ENCODE data around the gene CGNL1.

Gene CGNL1

DNA sequence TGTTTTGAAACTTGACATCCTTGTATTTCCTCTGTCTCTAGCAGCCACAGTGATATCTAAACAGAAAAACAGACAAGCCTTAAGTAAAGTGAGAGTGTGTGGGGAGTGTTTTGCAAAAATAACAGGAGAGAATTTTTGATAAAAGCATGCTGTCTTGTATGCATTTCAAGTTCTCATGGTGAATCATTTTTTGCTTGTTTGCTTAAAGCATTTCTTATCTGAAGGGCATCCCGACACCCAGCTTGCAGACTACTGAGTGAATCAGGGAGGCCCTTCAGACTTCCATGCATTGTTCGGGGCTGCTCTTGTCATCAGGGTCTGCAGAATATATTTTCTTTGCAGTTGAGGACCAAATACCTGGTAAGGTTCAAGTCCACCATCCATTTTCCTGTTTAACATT lies 8.5 kb downstream of the CGNL1 start:
- DNase-seq (ENCODE audit: low read depth) = peak; percentile 80
- H3K4me3 ChIP-seq (ENCODE audit: low read depth, low read length) = no peak overlapping the region
- TF ChIP-seq, protein P1, sequence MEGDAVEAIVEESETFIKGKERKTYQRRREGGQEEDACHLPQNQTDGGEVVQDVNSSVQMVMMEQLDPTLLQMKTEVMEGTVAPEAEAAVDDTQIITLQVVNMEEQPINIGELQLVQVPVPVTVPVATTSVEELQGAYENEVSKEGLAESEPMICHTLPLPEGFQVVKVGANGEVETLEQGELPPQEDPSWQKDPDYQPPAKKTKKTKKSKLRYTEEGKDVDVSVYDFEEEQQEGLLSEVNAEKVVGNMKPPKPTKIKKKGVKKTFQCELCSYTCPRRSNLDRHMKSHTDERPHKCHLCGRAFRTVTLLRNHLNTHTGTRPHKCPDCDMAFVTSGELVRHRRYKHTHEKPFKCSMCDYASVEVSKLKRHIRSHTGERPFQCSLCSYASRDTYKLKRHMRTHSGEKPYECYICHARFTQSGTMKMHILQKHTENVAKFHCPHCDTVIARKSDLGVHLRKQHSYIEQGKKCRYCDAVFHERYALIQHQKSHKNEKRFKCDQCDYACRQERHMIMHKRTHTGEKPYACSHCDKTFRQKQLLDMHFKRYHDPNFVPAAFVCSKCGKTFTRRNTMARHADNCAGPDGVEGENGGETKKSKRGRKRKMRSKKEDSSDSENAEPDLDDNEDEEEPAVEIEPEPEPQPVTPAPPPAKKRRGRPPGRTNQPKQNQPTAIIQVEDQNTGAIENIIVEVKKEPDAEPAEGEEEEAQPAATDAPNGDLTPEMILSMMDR (conservative IDR thresholded peaks at IDR 0.05; ENCODE audit: low read depth, low read length) = no peak

DNA sequence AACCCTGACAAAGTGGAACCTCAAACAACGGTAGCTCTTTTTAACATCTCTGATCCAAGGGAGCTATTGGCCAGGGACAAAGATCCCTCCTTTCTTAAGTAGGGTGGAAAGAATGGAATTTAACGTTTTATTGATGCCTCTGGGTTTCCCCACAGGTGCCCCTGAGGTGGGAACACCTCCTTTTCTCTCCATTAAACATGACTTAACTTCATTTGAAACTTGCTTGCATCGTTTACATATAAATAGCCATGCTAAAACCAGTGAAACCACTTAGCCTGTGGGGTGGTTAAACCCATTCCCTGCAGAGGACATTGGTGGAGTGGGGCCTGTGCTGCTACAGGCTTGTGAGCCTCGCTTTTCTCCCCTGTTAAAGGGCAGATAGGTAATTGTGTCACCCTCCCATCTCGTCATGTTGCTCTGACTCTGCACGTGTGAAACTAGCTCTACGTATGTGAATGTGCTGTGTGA lies 9.7 kb downstream of the CGNL1 start:
- no peak overlapping the region for H3K4me3 ChIP-seq (ENCODE audit: low read depth, low read length)
- DNase-seq (ENCODE audit: low read depth) = no peak
- TF ChIP-seq, protein P1 (conservative IDR thresholded peaks at IDR 0.05; ENCODE audit: low read depth, low read length) = no peak

DNA sequence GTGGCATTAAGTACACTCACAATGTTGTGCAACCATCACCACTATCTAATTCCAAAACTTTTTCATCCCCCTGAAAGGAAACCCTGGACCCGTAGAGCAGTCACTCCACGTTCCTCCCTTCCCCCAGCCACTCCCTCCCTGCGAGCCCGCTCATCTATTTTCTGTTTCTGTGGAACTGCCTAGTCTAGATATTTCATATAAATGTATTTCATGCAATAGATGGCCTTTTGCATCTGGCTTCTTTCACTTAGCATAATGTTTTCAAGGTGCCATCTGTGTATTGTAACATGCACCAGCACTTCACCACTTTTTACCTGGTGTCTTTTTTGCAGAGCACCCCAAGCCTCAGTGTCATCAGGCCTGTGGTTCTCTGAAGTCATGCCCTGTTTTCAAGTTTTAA lies 10.7 kb downstream of the CGNL1 start:
- DNase-seq (ENCODE audit: low read depth) = no peak
- no peak overlapping the region for H3K4me3 ChIP-seq (ENCODE audit: low read depth, low read length)
- TF ChIP-seq, protein P1 (conservative IDR thresholded peaks at IDR 0.05; ENCODE audit: low read depth, low read length) = no peak

DNA sequence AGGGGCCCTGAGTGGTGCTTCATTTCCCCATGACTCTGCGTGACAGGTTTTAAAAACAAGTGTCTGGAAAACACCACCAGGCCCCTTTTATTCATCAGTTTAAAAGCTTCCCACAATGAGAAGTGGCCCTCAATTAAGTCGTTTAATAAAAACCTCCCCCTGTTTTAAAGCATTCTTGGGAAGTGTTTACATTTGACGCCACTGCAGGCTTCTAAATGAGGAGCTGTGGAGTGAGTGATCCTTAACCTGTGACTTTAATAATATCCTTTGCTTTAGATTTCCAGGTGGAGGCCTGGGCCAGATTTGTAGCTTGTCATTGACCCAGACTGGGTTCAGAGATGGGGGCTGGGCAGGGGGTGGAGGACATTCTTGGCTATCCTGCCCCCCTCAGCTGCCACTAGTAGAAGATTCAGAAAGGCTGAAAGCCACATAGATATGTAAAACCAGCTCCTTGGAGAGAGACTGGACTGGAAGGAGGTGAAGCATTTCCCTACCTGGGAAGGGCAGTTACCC lies 11.3 kb downstream of the CGNL1 start:
- TF ChIP-seq, protein P1 (conservative IDR thresholded peaks at IDR 0.05; ENCODE audit: low read depth, low read length) = no peak
- H3K4me3 ChIP-seq (ENCODE audit: low read depth, low read length) = no peak overlapping the region
- DNase-seq (ENCODE audit: low read depth) = no peak

DNA sequence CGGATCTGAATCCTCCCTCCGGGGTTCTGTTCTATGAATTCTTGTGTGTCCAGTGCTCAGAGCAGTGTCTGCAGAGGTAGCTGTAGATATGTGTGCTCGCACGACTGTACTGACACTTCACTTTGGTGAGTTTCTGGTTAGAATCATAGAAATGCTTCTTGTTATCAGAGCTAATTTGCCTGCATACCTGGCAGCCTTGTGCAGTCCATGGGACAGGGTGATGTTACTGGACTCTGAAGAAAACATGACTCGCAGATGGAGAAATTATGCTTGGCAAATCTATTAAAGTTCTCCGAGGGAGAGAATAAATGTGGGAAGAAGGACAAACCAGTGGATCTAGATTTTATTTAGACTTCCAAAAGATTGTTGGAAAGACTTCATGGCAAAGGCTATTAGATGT lies 12.2 kb downstream of the CGNL1 start:
- DNase-seq (ENCODE audit: low read depth) = no peak
- no peak overlapping the region for H3K4me3 ChIP-seq (ENCODE audit: low read depth, low read length)
- TF ChIP-seq, protein P1 (conservative IDR thresholded peaks at IDR 0.05; ENCODE audit: low read depth, low read length) = no peak

DNA sequence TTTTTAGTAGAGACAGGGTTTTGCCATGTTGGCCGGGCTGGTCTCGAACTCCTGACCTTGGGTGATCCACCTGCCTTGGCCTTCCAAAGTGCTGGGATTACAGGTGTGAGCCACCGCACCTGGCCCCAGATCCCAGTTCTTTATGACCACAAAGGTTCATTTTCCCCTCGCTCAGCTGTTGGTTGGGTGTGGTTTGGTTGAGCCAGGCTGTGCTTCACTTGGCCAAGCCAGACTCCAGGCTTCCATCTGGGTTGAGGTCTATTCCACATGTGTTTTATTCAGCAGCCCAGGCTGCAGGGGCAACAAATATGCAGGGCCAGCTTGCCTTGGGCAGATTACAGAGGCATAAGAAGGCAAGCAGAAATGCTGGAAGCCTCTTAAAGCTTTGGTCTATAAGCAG lies 13.7 kb downstream of the CGNL1 start:
- DNase-seq (ENCODE audit: low read depth) = no peak
- TF ChIP-seq, protein P1 (conservative IDR thresholded peaks at IDR 0.05; ENCODE audit: low read depth, low read length) = no peak

DNA sequence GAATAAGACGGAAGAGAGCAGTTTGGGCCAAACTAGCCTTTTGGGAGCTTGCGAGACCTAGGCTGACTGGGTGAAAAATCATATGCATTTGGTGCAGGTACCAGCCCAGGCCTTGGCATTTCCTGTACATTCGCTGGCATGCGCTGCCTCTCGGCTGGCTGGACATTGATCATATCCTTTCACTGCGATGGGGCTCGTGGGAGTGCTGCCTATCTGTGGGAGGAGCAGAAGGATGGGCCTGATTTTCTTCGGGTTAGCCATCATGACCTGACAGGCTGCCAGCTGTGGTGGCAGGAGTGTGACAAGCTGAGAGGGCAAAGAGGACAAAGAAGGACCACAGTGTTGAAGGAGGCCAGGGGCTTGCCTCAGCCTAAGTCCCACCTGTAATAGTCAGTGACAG lies 14.3 kb downstream of the CGNL1 start:
- no peak overlapping the region for H3K4me3 ChIP-seq (ENCODE audit: low read depth, low read length)
- TF ChIP-seq, protein P1 (conservative IDR thresholded peaks at IDR 0.05; ENCODE audit: low read depth, low read length) = no peak
- no peak for DNase-seq (ENCODE audit: low read depth)

More for the DNA sequence above, 13.7 kb downstream of the CGNL1 start:
- H3K4me3 ChIP-seq (ENCODE audit: low read depth, low read length) = no peak overlapping the region
